HepG2 (cell line): ENCODE measurements around the gene TELO2. TPM values are rescaled to one million over a fixed set of nuclear protein-coding genes. Genes with fewer than 3 reads are reported as not detected.

Experiments used
- ATAC-seq: fragments of 200-7000 bp; cut with Tn5 transposase; 3 replicates; pipeline ENCODE4 v1.9.1; 2020; ENCODE audit warnings: mild to moderate bottlenecking, moderate library complexity
- BruUV-seq: library from RNA; stranded (reverse); fragments of 400-500 nt; replicated peaks from 2 replicates; lab custom pipeline; 2021; lab: Mats Ljungman, UMichigan
- CTCF ChIA-PET: fragments of 300-600 bp; formaldehyde crosslinking; extraction: SDS; loops from one replicate; lab custom pipeline; 2021; ENCODE audit warnings: low total read pairs, inconsistent platforms, low intra/inter-chr PET ratio; lab: Yijun Ruan, JAX
- POLR2A ChIA-PET: fragments of 350-600 bp; sonication (Branson Sonifier 250); formaldehyde crosslinking; loops from one replicate; lab custom pipeline; 2020; ENCODE audit warnings: antibody characterized with exemption, inconsistent platforms; lab: Yijun Ruan, JAX
- DNase-seq: peaks from one replicate; pipeline ENCODE4 v3.0.0-alpha.2; 2015; ENCODE audit warnings: low spot score
- FAIRE-seq: peaks from 3 replicates; lab custom pipeline; 2011; peaks lifted over from hg19 to GRCh38; lab: Jason Lieb, UNC
- H2AFZ ChIP-seq: one replicate; pipeline ENCODE4 v1.6.1; 2011; ENCODE audit warnings: low read length, inconsistent platforms
- H3K27ac ChIP-seq: fragments of 300-600 bp; 3 replicates; pipeline ENCODE4 v1.8.0; 2011; ENCODE audit warnings: mixed run types, mild to moderate bottlenecking, mixed read lengths, low read length, inconsistent platforms; ENCODE audit not compliant: insufficient read depth; ENCODE audit errors: extremely low read length
- H3K27me3 ChIP-seq, 2 experiments: fragments of 200-600 bp in 1 of 2; 2 replicates in 1 of 2; 3 replicates in 1 of 2; pipeline versions ENCODE4 v1.6.0 to v1.8.0; 2011; ENCODE audit warnings: low read length in 2 of 2, mild to moderate bottlenecking in 2 of 2, moderate library complexity in 2 of 2, inconsistent platforms in 1 of 2; ENCODE audit not compliant: insufficient read depth in 2 of 2, control insufficient read depth in 1 of 2
- H3K36me3 ChIP-seq, 2 experiments: fragments of 200-600 bp in 1 of 2; replicated peaks in 1 of 2; 2 replicates in 1 of 2; 3 replicates in 1 of 2; pipeline versions ENCODE4 v1.5.1 to v1.8.0; 2011; ENCODE audit warnings: low read length in 2 of 2, inconsistent platforms in 1 of 2; ENCODE audit not compliant: insufficient read depth in 2 of 2, control insufficient read depth in 1 of 2
- H3K4me1 ChIP-seq: 2 replicates; pipeline ENCODE4 v1.5.1; 2012; ENCODE audit warnings: low read length, inconsistent platforms; ENCODE audit not compliant: insufficient read depth
- H3K4me2 ChIP-seq: 2 replicates; pipeline ENCODE4 v1.6.0; 2011; ENCODE audit warnings: low read depth, low read length, inconsistent platforms
- H3K4me3 ChIP-seq, 3 experiments: fragments of 200-600 bp in 1 of 3; sonication (generic), shearing (Covaris generic) in 1 of 3; replicated peaks in 1 of 3; 2 replicates each; pipeline ENCODE4 v1.5.1; 2011 to 2016; ENCODE audit warnings: low read length in 3 of 3, inconsistent platforms in 2 of 3, low read depth in 2 of 3, mild to moderate bottlenecking in 2 of 3, control low read depth in 1 of 3, mixed read lengths in 1 of 3; ENCODE audit not compliant: insufficient read depth in 1 of 3
- H3K79me2 ChIP-seq: one replicate; pipeline ENCODE4 v1.6.1; 2011; ENCODE audit warnings: low read length, inconsistent platforms; ENCODE audit not compliant: insufficient read depth
- H3K9ac ChIP-seq: 2 replicates; pipeline ENCODE4 v1.6.0; 2011; ENCODE audit warnings: mild to moderate bottlenecking, low read depth, low read length, inconsistent platforms; ENCODE audit not compliant: insufficient read depth
- H3K9me3 ChIP-seq: 2 replicates; pipeline ENCODE4 v1.5.1; 2012; ENCODE audit warnings: mild to moderate bottlenecking, low read length
- H4K20me1 ChIP-seq: 2 replicates; pipeline ENCODE4 v1.6.0; 2011; ENCODE audit warnings: inconsistent platforms, mild to moderate bottlenecking, low read length, moderate library complexity; ENCODE audit not compliant: insufficient read depth
- ELK4 ChIP-seq: sonication (generic); formaldehyde crosslinking; IDR thresholded peaks from 2 replicates; pipeline ENCODE4 v1.9.0; 2021; ENCODE audit warnings: missing genetic modification reagents, borderline replicate concordance
- ETV5 ChIP-seq: IDR thresholded peaks from 2 replicates; pipeline ENCODE4 v1.6.1; 2018; ENCODE audit warnings: missing biosample characterization, missing genetic modification reagents, inconsistent platforms, borderline replicate concordance
- FOXO4 ChIP-seq: sonication (generic); formaldehyde crosslinking; conservative IDR thresholded peaks from 2 replicates; pipeline ENCODE4 v1.8.1; 2023; ENCODE audit warnings: missing genetic modification reagents
- HNF4A ChIP-seq: sonication (generic); formaldehyde crosslinking; IDR thresholded peaks from 2 replicates; pipeline ENCODE4 v1.4.0; 2020; ENCODE audit warnings: missing genetic modification reagents
- PRPF4 ChIP-seq: fragments of 200-400 bp; formaldehyde crosslinking; IDR thresholded peaks from 2 replicates; pipeline ENCODE4 v1.6.1; 2016; ENCODE audit warnings: low read length, low read depth; ENCODE audit not compliant: poor library complexity, severe bottlenecking
- SKI ChIP-seq: fragments of 450-650 bp; IDR thresholded peaks from one replicate; pipeline ENCODE4 v1.6.1; 2018; ENCODE audit warnings: mild to moderate bottlenecking; ENCODE audit not compliant: partially characterized antibody
- SOX13 ChIP-seq, 3 experiments: fragments of 450-650 bp in 1 of 3; sonication (generic) in 1 of 3; formaldehyde crosslinking in 1 of 3; IDR thresholded peaks in 2 of 3; conservative IDR thresholded peaks in 1 of 3; 2 replicates each; pipeline versions ENCODE4 v1.5.0 to v1.6.1; 2016 to 2020; ENCODE audit warnings: antibody characterized with exemption in 1 of 3, mild to moderate bottlenecking in 1 of 3, missing compliant biosample characterization in 1 of 3, missing genetic modification reagents in 1 of 3, moderate library complexity in 1 of 3
- TSC22D2 ChIP-seq: sonication (generic); formaldehyde crosslinking; IDR thresholded peaks from 2 replicates; pipeline ENCODE4 v1.5.1; 2020; ENCODE audit warnings: missing genetic modification reagents, mild to moderate bottlenecking, borderline replicate concordance
- ZSCAN25 ChIP-seq: sonication (generic); formaldehyde crosslinking; IDR thresholded peaks from 2 replicates; pipeline ENCODE4 v1.8.0; 2022; ENCODE audit warnings: mild to moderate bottlenecking, missing genetic modification reagents
- WGBS: methylation state at CpG from one replicate; pipeline ENCODE4 v1.1.6; 2017; ENCODE audit warnings: low lambda C conversion rate; 5-methylcytosine and 5-hydroxymethylcytosine counted together
- in situ Hi-C: cut with HindIII; loops from 2 replicates; pipeline ENCODE4 v1.10.0; 2017; ENCODE audit warnings: low pct_unique_long_range_greater_than_20kb; ENCODE audit not compliant: extremely low pct_ligation_motif_present
- intact Hi-C: fragments of 100-400 bp; cut with micrococcal nuclease; formaldehyde crosslinking; loops from one replicate; pipeline ENCODE4 v1.10.0; 2022; ENCODE audit not compliant: unreplicated experiment
- polyA plus RNA-seq, 8 experiments: library from polyadenylated mRNA; depleted of rRNA in 3 of 8; stranded (reverse) in 7 of 8; unstranded in 1 of 8; fragments of >200 nt; fragmentation: Illumina TruSeq in 4 of 8; extraction: Trizol in 4 of 8; gene quantifications; 2 replicates each; pipeline versions ENCODE4 v1.2.1 to v1.2.3, GENCODE V29; 2011 to 2016; ENCODE audit warnings: low read depth in 4 of 8, missing spikeins in 1 of 8, mixed read lengths in 1 of 8; ENCODE audit not compliant: insufficient read depth in 1 of 8
- total RNA-seq, 5 experiments: library from RNA; depleted of rRNA; stranded (reverse); fragments of >200 nt; fragmentation: Illumina TruSeq; extraction: Trizol; gene quantifications; 2 replicates each; pipeline ENCODE4 v1.2.3, GENCODE V29; 2016; ENCODE audit warnings: low read depth in 1 of 5

Gene TELO2
- total and polyA plus RNA-seq, 2 of the 13 experiments (the other 11 are each of a cell fraction or from before 2014, with no cell fraction given): 10.1 to 17.9 TPM

- WGBS: 96% methylated on average over 3 of the region's 3 CpGs
- H4K20me1 ChIP-seq: no peaks in the 10 kb centered on the region
These were observed 21.3 kb downstream of the TELO2 start for GRCh38 chr16:1514507-1514906.

More at GRCh38 chr16:1514507-1514906, 21.3 kb downstream of the TELO2 start:
- intact Hi-C loops: no loop called here
- Histone ChIP-seq H3K4me1 (no peaks in the 10 kb centered on the region), H3K36me3 (peaks cover 0 to 4% of the 10 kb centered on the region in 2 experiments; a peak in 1 of 5 replicates), H3K9me3 (no peaks in the 10 kb centered on the region), H3K4me3 (no peak overlapping the region), H3K4me2 (no peak overlapping the region), H2AFZ (no peak overlapping the region), H3K9ac (no peak overlapping the region)
- FAIRE-seq (no peak), ATAC-seq (no peak)
- no TSS peak for BruUV-seq
- in situ Hi-C loops: no loop called here
- CTCF ChIA-PET: no interaction called here
- no peak for TF ChIP-seq TSC22D2 (CRISPR knock-in tag)
- TF ChIP-seq ZSCAN25 (CRISPR knock-in tag): no peak
- no peak for TF ChIP-seq HNF4A
- TF ChIP-seq PRPF4: no peak
- TF ChIP-seq ELK4: no peak
- TF ChIP-seq FOXO4 (CRISPR knock-in tag): no peak
- no peak for TF ChIP-seq SOX13 (IDR thresholded peaks at IDR 0.05)
- TF ChIP-seq SOX13 (CRISPR knock-in tag; conservative IDR thresholded peaks at IDR 0.05 in 1 of 2, IDR thresholded peaks at IDR 0.05 in 1 of 2): no peak
- no peak for TF ChIP-seq ETV5 (CRISPR knock-in tag)
- no peak for TF ChIP-seq SKI
- TF ChIP-seq, all 625 proteins: peak for 0
- Histone ChIP-seq H3K79me2 (no peaks in the 10 kb centered on the region), H3K27me3 (no peaks in the 10 kb centered on the region), H3K27ac (no peak overlapping the region)
- DNase-seq: no peak
- POLR2A ChIA-PET: no interaction called here
